B cell (primary cell): ENCODE measurements around the gene SLC43A2. TPM values are rescaled to one million over a fixed set of nuclear protein-coding genes. Genes with fewer than 3 reads are reported as not detected.

ENCODE experiments used
- ATAC-seq: fragments of 200-7000 bp; cut with Tn5 transposase; one replicate; pipeline ENCODE4 v1.10.0; 2021; ENCODE audit warnings: low read depth, mild to moderate bottlenecking, moderate number of reproducible peaks, moderate library complexity
- CTCF ChIA-PET: fragments of 350-600 bp; sonication (Branson Sonifier 250); formaldehyde crosslinking; loops from one replicate; lab custom pipeline; 2021; ENCODE audit warnings: antibody characterized with exemption, inconsistent platforms; lab: Charles Lee
- POLR2A ChIA-PET: fragments of 350-600 bp; sonication (Branson Sonifier 250); formaldehyde crosslinking; loops from one replicate; lab custom pipeline; 2021; ENCODE audit warnings: antibody characterized with exemption; lab: Charles Lee
- DNase-seq: peaks from one replicate; pipeline ENCODE4 v3.0.0; 2013
- H2AFZ ChIP-seq: 2 replicates; pipeline ENCODE4 v1.6.1; 2012; ENCODE audit warnings: mild to moderate bottlenecking, low read depth, low read length; ENCODE audit not compliant: insufficient read depth, poor library complexity, severe bottlenecking
- H3K27ac ChIP-seq, 2 donors: 1 replicate in 1 of 2; 2 replicates in 1 of 2; pipeline ENCODE4 v1.5.1; 2012 to 2013; ENCODE audit warnings: low read length in 2 of 2, mild to moderate bottlenecking in 2 of 2, moderate library complexity in 1 of 2
- H3K27me3 ChIP-seq, 4 experiments: fragments of 200-600 bp in 1 of 4; sonication (generic) in 1 of 4; replicated peaks in 1 of 4; 1 replicate in 2 of 4; 2 replicates in 2 of 4; pipeline versions ENCODE4 v1.6.1 to v1.7.0; 2013 to 2016; ENCODE audit warnings: low read length in 3 of 4, mild to moderate bottlenecking in 2 of 4, mixed read lengths in 1 of 4, moderate library complexity in 1 of 4; ENCODE audit not compliant: insufficient read depth in 4 of 4, control insufficient read depth in 3 of 4; ENCODE audit errors: control extremely low read depth in 1 of 4
- H3K36me3 ChIP-seq, 2 experiments: replicated peaks in 1 of 2; 1 replicate in 1 of 2; 2 replicates in 1 of 2; pipeline versions ENCODE4 v1.6.1 to v1.7.1; 2013; ENCODE audit warnings: low read length in 1 of 2; ENCODE audit not compliant: insufficient read depth in 2 of 2, control insufficient read depth in 1 of 2; ENCODE audit errors: control extremely low read depth in 1 of 2, extremely low read depth in 1 of 2
- H3K4me1 ChIP-seq, 2 donors: fragments of 200-600 bp in 1 of 2; sonication (generic) in 1 of 2; 1 replicate in 1 of 2; 2 replicates in 1 of 2; pipeline versions ENCODE4 v1.5.1 to v1.6.1; 2013 to 2017; ENCODE audit warnings: low read length in 2 of 2; ENCODE audit not compliant: control insufficient read depth in 2 of 2, insufficient read depth in 2 of 2
- H3K4me2 ChIP-seq: replicated peaks from 2 replicates; pipeline ENCODE3; 2012; ENCODE audit warnings: mild to moderate bottlenecking, low read depth, low read length; ENCODE audit not compliant: poor library complexity, severe bottlenecking
- H3K4me3 ChIP-seq, 5 experiments: fragments of 200-600 bp in 1 of 5; sonication (generic) in 1 of 5; 1 replicate in 3 of 5; 2 replicates in 2 of 5; pipeline versions ENCODE4 v1.5.1 to v1.7.0; 2011 to 2016; ENCODE audit warnings: low read length in 4 of 5, mild to moderate bottlenecking in 4 of 5, low read depth in 2 of 5, control low read depth in 1 of 5, moderate library complexity in 1 of 5; ENCODE audit not compliant: insufficient read depth in 1 of 5; ENCODE audit errors: control extremely low read depth in 1 of 5, extremely low read depth in 1 of 5
- H3K79me2 ChIP-seq: fragments of 200-600 bp; sonication (generic); one replicate; pipeline ENCODE4 v1.6.0; 2016; ENCODE audit warnings: low read length; ENCODE audit not compliant: control insufficient read depth, insufficient read depth
- H3K9ac ChIP-seq: fragments of 200-600 bp; sonication (generic); 2 replicates; pipeline ENCODE4 v1.6.1; 2017; ENCODE audit warnings: mild to moderate bottlenecking, low read length, moderate library complexity
- H3K9me3 ChIP-seq, 3 donors: one replicate each; pipeline versions ENCODE4 v1.6.1 to v1.7.1; 2013; ENCODE audit warnings: low read length in 2 of 3; ENCODE audit not compliant: control insufficient read depth in 2 of 3, insufficient read depth in 1 of 3; ENCODE audit errors: control extremely low read depth in 1 of 3
- H4K20me1 ChIP-seq: 2 replicates; pipeline ENCODE4 v1.6.0; 2012; ENCODE audit warnings: mild to moderate bottlenecking, low read length; ENCODE audit not compliant: insufficient read depth, control insufficient read depth, poor library complexity, severe bottlenecking
- H3K27ac Mint-ChIP-seq: one replicate; pipeline ENCODE4 v1.8.0; 2021; ENCODE audit warnings: mixed read lengths
- H3K27me3 Mint-ChIP-seq: one replicate; pipeline ENCODE4 v1.8.0; 2021; ENCODE audit warnings: mixed read lengths
- H3K4me1 Mint-ChIP-seq: one replicate; pipeline ENCODE4 v1.8.0; 2021; ENCODE audit warnings: mixed read lengths
- H3K4me3 Mint-ChIP-seq: one replicate; pipeline ENCODE4 v1.8.0; 2021; ENCODE audit warnings: mixed read lengths
- H3K9me3 Mint-ChIP-seq: one replicate; pipeline ENCODE4 v1.8.0; 2022; ENCODE audit warnings: mixed read lengths; ENCODE audit not compliant: insufficient read depth
- EZH2 ChIP-seq: IDR thresholded peaks from 2 replicates; pipeline ENCODE4 v1.6.1; 2012; ENCODE audit warnings: borderline replicate concordance, low read depth, mild to moderate bottlenecking, moderate library complexity, low read length; ENCODE audit not compliant: insufficient read depth, poor library complexity, severe bottlenecking
- WGBS: methylation state at CpG from one replicate; pipeline ENCODE4 v1.1.5; 2013; ENCODE audit warnings: missing lambda C conversion rate; ENCODE audit not compliant: insufficient coverage; 5-methylcytosine and 5-hydroxymethylcytosine counted together
- intact Hi-C: fragments of 100-400 bp; cut with micrococcal nuclease; formaldehyde crosslinking; loops from one replicate; pipeline ENCODE4 v1.10.0; 2022
- polyA plus RNA-seq: library from polyadenylated mRNA; depleted of rRNA; stranded (reverse); fragments of >200 nt; gene quantifications from 2 replicates; pipeline ENCODE4 v1.2.3, GENCODE V29; 2012
- total RNA-seq, 2 donors: library from RNA; stranded (reverse); fragments of 120-200 nt in 1 of 2; gene quantifications; 1 replicate in 1 of 2; 2 replicates in 1 of 2; pipeline versions ENCODE4 v1.2.3 to v1.2.4, GENCODE V29; 2013 to 2022
- TF ChIP-seq, protein P1 (sequence below): fragments of 200-600 bp; IDR thresholded peaks from one replicate; pipeline ENCODE4 v1.8.0; 2022; ENCODE audit warnings: antibody characterized with exemption, mild to moderate bottlenecking

The SLC43A2 gene
- total and polyA plus RNA-seq, 2 donors (not counting 1 experiment from before 2014, with no cell fraction given) = 26.2 to 204 TPM

DNA sequence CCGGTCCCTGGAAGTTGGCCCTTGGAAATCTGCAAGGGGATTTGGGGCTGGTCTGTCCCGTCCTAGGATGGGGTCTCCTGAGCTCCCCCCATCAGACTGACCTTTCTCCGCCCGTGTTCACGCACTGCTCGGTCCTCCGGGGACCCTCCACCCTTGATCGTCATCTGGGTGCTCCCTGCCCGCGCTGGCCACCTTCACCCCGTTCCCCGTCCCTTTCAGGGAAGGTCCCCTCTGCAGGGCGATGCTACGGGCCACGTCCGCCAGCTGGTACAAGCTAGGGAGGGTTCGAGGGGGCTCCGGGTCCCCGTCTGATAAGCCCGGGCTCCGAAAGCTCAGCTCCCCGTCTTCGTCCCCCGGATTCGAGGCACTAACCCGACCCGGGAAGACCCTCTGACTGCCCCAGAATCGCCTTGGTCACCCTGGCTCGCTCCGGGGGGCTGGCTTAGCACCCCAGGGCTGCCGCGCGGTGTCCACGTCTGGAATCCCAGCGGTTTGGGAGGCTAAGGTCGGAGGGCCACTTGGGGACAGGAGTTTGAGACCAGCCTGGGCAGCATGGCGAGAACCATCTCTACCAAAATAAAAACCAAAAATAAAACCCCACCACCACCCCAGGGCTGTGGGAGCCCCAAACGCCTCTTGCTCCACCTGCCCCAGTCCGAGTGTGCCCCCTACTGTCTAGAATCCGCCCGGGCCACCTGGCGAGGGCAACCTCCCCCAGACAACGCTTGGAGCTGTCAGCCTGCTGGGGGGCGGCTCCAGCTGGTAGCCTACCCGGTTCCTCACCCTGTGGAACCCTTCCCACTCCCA is 1.1 kb upstream of the SLC43A2 start:
- TF ChIP-seq, protein P1, sequence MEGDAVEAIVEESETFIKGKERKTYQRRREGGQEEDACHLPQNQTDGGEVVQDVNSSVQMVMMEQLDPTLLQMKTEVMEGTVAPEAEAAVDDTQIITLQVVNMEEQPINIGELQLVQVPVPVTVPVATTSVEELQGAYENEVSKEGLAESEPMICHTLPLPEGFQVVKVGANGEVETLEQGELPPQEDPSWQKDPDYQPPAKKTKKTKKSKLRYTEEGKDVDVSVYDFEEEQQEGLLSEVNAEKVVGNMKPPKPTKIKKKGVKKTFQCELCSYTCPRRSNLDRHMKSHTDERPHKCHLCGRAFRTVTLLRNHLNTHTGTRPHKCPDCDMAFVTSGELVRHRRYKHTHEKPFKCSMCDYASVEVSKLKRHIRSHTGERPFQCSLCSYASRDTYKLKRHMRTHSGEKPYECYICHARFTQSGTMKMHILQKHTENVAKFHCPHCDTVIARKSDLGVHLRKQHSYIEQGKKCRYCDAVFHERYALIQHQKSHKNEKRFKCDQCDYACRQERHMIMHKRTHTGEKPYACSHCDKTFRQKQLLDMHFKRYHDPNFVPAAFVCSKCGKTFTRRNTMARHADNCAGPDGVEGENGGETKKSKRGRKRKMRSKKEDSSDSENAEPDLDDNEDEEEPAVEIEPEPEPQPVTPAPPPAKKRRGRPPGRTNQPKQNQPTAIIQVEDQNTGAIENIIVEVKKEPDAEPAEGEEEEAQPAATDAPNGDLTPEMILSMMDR = peak; percentile 79
- TF ChIP-seq EZH2 = no peak
- peak overlapping the region; percentile 97 for H3K27ac Mint-ChIP-seq
- peaks cover 0 to 16% of the 10 kb centered on the region in 2 experiments for H3K36me3 ChIP-seq
- peaks cover 48% of the 10 kb centered on the region for H3K4me1 Mint-ChIP-seq
- H3K27me3 ChIP-seq = no peaks in the 10 kb centered on the region
- peak overlapping the region; percentile 93 for H3K4me3 Mint-ChIP-seq
- H2AFZ ChIP-seq = peak overlapping the region; percentile 78
- peak overlapping the region; percentile 52 to 97 (median 92) for H3K4me3 ChIP-seq
- WGBS = 2% methylated on average over 45 of the region's 45 CpGs
- H3K9ac ChIP-seq = peak overlapping the region; percentile 87
- no peaks in the 10 kb centered on the region for H3K27me3 Mint-ChIP-seq
- CTCF ChIA-PET = interaction anchor here (0.6 to 10.4 kb wide), 30 partner anchors 11 to 571 kb away, joined by 3 to 326 read pairs (median 4); partner anchors contain the start of genes INPP5K, PITPNA, RILP and SCARF1
- H3K9me3 Mint-ChIP-seq = no peaks in the 10 kb centered on the region
- DNase-seq (peak; percentile 85), ATAC-seq (peak; percentile 16)
- H3K4me2 ChIP-seq = peak overlapping the region; percentile 100
- H3K79me2 ChIP-seq = peaks cover 32% of the 10 kb centered on the region
- POLR2A ChIA-PET = interaction anchor here (0.6 to 7.3 kb wide), 18 partner anchors 10 to 264 kb away, joined by 3 to 127 read pairs (median 5); partner anchors contain the start of genes INPP5K, PITPNA, RILP and SCARF1
- peak overlapping the region; percentile 94 to 97 for H3K27ac ChIP-seq
- H3K4me1 ChIP-seq = peaks cover 49 to 54% of the 10 kb centered on the region in 2 donors
- H4K20me1 ChIP-seq = no peaks in the 10 kb centered on the region
- peaks cover 0 to 7% (median 0%) of the 10 kb centered on the region in 3 donors for H3K9me3 ChIP-seq
- intact Hi-C loops = loop anchor here (1.0 to 5.0 kb wide), 5 partner anchors 23 to 773 kb away; partner anchors contain the start of gene MNT
